H1 (cell line): Measurements from ENCODE around the gene SGK1. TPM values are rescaled to one million over a fixed set of nuclear protein-coding genes. Genes with fewer than 3 reads are reported as not detected.
A peak's percentile ranks its signal among the peaks of the same experiment; 100 is the strongest.

Source experiments
- CTCF ChIA-PET: fragments of 300-600 bp; sonication (Branson Sonifier 250); formaldehyde crosslinking; loops from one replicate; lab custom pipeline; 2021; ENCODE audit not compliant: partially characterized antibody; lab: Charles Lee
- POLR2A ChIA-PET: fragments of 300-600 bp; sonication (Branson Sonifier 250); formaldehyde crosslinking; loops from one replicate; lab custom pipeline; 2021; ENCODE audit warnings: inconsistent platforms; ENCODE audit not compliant: partially characterized antibody; lab: Charles Lee
- DNase-seq, 2 experiments: peaks; one replicate each; pipeline versions ENCODE4 v3.0.0 to v3.0.0-alpha.2; 2010 to 2022; ENCODE audit warnings: low spot score in 2 of 2, low read depth in 1 of 2, mixed read lengths in 1 of 2
- FAIRE-seq: peaks from 2 replicates; lab custom pipeline; 2011; peaks lifted over from hg19 to GRCh38; lab: Jason Lieb, UNC
- H2AFZ ChIP-seq: 2 replicates; pipeline ENCODE4 v1.8.1; 2012; ENCODE audit warnings: low read length, inconsistent platforms
- H2AK5ac ChIP-seq: 2 replicates; pipeline ENCODE4 v1.6.1; 2013; ENCODE audit warnings: low read depth, low read length
- H2BK120ac ChIP-seq: replicated peaks from 2 replicates; pipeline ENCODE3; 2013; ENCODE audit warnings: low read depth, low read length, inconsistent platforms
- H2BK12ac ChIP-seq: 2 replicates; pipeline ENCODE4 v1.6.1; 2013; ENCODE audit warnings: low read depth, low read length
- H2BK15ac ChIP-seq: 2 replicates; pipeline ENCODE4 v1.6.1; 2013; ENCODE audit warnings: low read length
- H2BK20ac ChIP-seq: 2 replicates; pipeline ENCODE4 v1.6.1; 2013; ENCODE audit warnings: low read length
- H2BK5ac ChIP-seq: 2 replicates; pipeline ENCODE4 v1.6.1; 2013; ENCODE audit warnings: low read depth, low read length
- H3K14ac ChIP-seq: 2 replicates; pipeline ENCODE4 v1.6.1; 2013; ENCODE audit warnings: inconsistent platforms; ENCODE audit not compliant: insufficient read length
- H3K18ac ChIP-seq: 2 replicates; pipeline ENCODE4 v1.6.1; 2013; ENCODE audit warnings: low read length; ENCODE audit errors: extremely low read depth
- H3K23ac ChIP-seq: 2 replicates; pipeline ENCODE4 v1.6.1; 2013; ENCODE audit warnings: inconsistent platforms; ENCODE audit not compliant: insufficient read length
- H3K23me2 ChIP-seq: 2 replicates; pipeline ENCODE4 v1.6.1; 2013; ENCODE audit warnings: low read depth, low read length
- H3K27ac ChIP-seq: 2 replicates; pipeline ENCODE4 v1.6.1; 2011; ENCODE audit warnings: low read depth, low read length, inconsistent platforms
- H3K27me3 ChIP-seq, 4 experiments: replicated peaks in 1 of 4; 1 replicate in 1 of 4; 2 replicates in 3 of 4; pipeline versions ENCODE4 v1.6.1 to v1.8.1; 2011 to 2013; ENCODE audit warnings: low read length in 3 of 4, mild to moderate bottlenecking in 3 of 4, inconsistent platforms in 2 of 4, mixed read lengths in 2 of 4, moderate library complexity in 1 of 4; ENCODE audit not compliant: control insufficient read depth in 3 of 4, insufficient read depth in 3 of 4; ENCODE audit errors: extremely low read depth in 1 of 4
- H3K36me3 ChIP-seq, 4 experiments: 2 replicates each; pipeline versions ENCODE4 v1.6.1 to v1.8.1; 2011 to 2013; ENCODE audit warnings: mild to moderate bottlenecking in 4 of 4, low read length in 3 of 4, moderate library complexity in 2 of 4, control low read depth in 1 of 4, inconsistent platforms in 1 of 4; ENCODE audit not compliant: insufficient read depth in 4 of 4, control insufficient read depth in 2 of 4
- H3K4ac ChIP-seq: replicated peaks from 2 replicates; pipeline ENCODE3; 2013; ENCODE audit warnings: low read length, low read depth, mixed read lengths, inconsistent platforms; ENCODE audit not compliant: insufficient read length
- H3K4me1 ChIP-seq, 4 experiments: replicated peaks in 1 of 4; 1 replicate in 1 of 4; 2 replicates in 3 of 4; pipeline versions ENCODE4 v1.6.1 to v1.8.1; 2011 to 2013; ENCODE audit warnings: low read length in 3 of 4, inconsistent platforms in 2 of 4, mixed read lengths in 1 of 4; ENCODE audit not compliant: insufficient read depth in 4 of 4, control insufficient read depth in 3 of 4
- H3K4me2 ChIP-seq, 2 experiments: 2 replicates each; pipeline versions ENCODE4 v1.6.1 to v1.8.1; 2011 to 2013; ENCODE audit warnings: low read depth in 2 of 2, low read length in 2 of 2, control low read depth in 1 of 2, inconsistent platforms in 1 of 2, mild to moderate bottlenecking in 1 of 2; ENCODE audit not compliant: insufficient read depth in 1 of 2
- H3K4me3 ChIP-seq, 4 experiments: fragments of 200-600, 300-600 bp in 1 of 4; sonication (generic), shearing (Covaris generic), sonication (Bioruptor Twin) in 1 of 4; 2 replicates each; pipeline versions ENCODE4 v1.5.1 to v1.8.1; 2011 to 2016; ENCODE audit warnings: low read length in 4 of 4, low read depth in 3 of 4, control low read depth in 2 of 4, inconsistent platforms in 2 of 4, mild to moderate bottlenecking in 2 of 4, mixed read lengths in 1 of 4, moderate library complexity in 1 of 4; ENCODE audit not compliant: insufficient read depth in 2 of 4; ENCODE audit errors: extremely low read depth in 1 of 4
- H3K56ac ChIP-seq: replicated peaks from 2 replicates; pipeline ENCODE3; 2013; ENCODE audit warnings: low read depth, mild to moderate bottlenecking, mixed read lengths, low read length, inconsistent platforms; ENCODE audit not compliant: insufficient read length
- H3K79me1 ChIP-seq: 2 replicates; pipeline ENCODE4 v1.6.1; 2013; ENCODE audit warnings: low read depth, low read length, control low read depth
- H3K79me2 ChIP-seq, 2 experiments: 2 replicates each; pipeline versions ENCODE4 v1.6.1 to v1.8.1; 2012 to 2013; ENCODE audit warnings: low read length in 2 of 2, mild to moderate bottlenecking in 2 of 2, inconsistent platforms in 1 of 2; ENCODE audit not compliant: insufficient read depth in 2 of 2, control insufficient read depth in 1 of 2
- H3K9ac ChIP-seq, 4 experiments: replicated peaks in 1 of 4; 1 replicate in 1 of 4; 2 replicates in 3 of 4; pipeline versions ENCODE4 v1.6.1 to v1.8.1; 2011 to 2013; ENCODE audit warnings: low read depth in 3 of 4, low read length in 3 of 4, control low read depth in 2 of 4, mild to moderate bottlenecking in 2 of 4, moderate library complexity in 2 of 4, inconsistent platforms in 1 of 4; ENCODE audit errors: extremely low read depth in 1 of 4
- H3K9me3 ChIP-seq, 2 experiments: 2 replicates each; pipeline versions ENCODE4 v1.6.1 to v1.8.1; 2012 to 2013; ENCODE audit warnings: mild to moderate bottlenecking in 2 of 2, moderate library complexity in 2 of 2, control low read depth in 1 of 2, inconsistent platforms in 1 of 2, low read depth in 1 of 2, low read length in 1 of 2, mixed read lengths in 1 of 2; ENCODE audit not compliant: insufficient read depth in 2 of 2
- H4K20me1 ChIP-seq, 2 experiments: replicated peaks in 1 of 2; 2 replicates each; pipeline versions ENCODE3 to v1.8.1; 2011 to 2013; ENCODE audit warnings: inconsistent platforms in 2 of 2, low read length in 2 of 2, mild to moderate bottlenecking in 1 of 2; ENCODE audit not compliant: insufficient read depth in 2 of 2, control insufficient read depth in 1 of 2
- H4K5ac ChIP-seq: 2 replicates; pipeline ENCODE4 v1.6.1; 2013; ENCODE audit warnings: low read length, low read depth, mixed read lengths, inconsistent platforms; ENCODE audit not compliant: insufficient read length
- H4K8ac ChIP-seq: 2 replicates; pipeline ENCODE4 v1.8.0; 2013; ENCODE audit warnings: mild to moderate bottlenecking, moderate library complexity, low read length, inconsistent platforms; ENCODE audit not compliant: insufficient read depth; ENCODE audit errors: extremely low read depth
- H4K91ac ChIP-seq: replicated peaks from 2 replicates; pipeline ENCODE3; 2013; ENCODE audit warnings: low read length, mixed read lengths, inconsistent platforms; ENCODE audit not compliant: insufficient read length
- ASH2L ChIP-seq: fragments of 200-600, 300-600 bp; sonication (generic); IDR thresholded peaks from one replicate; pipeline ENCODE4 v1.7.1; 2017; ENCODE audit warnings: low read length
- CHD1 ChIP-seq: IDR thresholded peaks from 2 replicates; pipeline ENCODE4 v1.6.1; 2012; ENCODE audit warnings: low read depth, low read length, improper control_type of control experiment
- KDM1A ChIP-seq: fragments of 200-600, 300-600 bp; sonication (generic); IDR thresholded peaks from 2 replicates; pipeline ENCODE4 v1.7.1; 2016; ENCODE audit warnings: mild to moderate bottlenecking, low read length, borderline replicate concordance
- PHF8 ChIP-seq: fragments of 200-600 bp; sonication (generic); conservative IDR thresholded peaks from 2 replicates; pipeline ENCODE4 v1.7.1; 2012; ENCODE audit warnings: low read depth, mild to moderate bottlenecking, inconsistent platforms, low read length, moderate library complexity
- POLR2A ChIP-seq, 2 experiments: IDR thresholded peaks; 1 replicate in 1 of 2; 2 replicates in 1 of 2; pipeline ENCODE4 v1.6.1; 2011; ENCODE audit warnings: low read depth in 2 of 2, low read length in 2 of 2, mild to moderate bottlenecking in 2 of 2; ENCODE audit errors: control extremely low read depth in 1 of 2
- RBBP5 ChIP-seq: IDR thresholded peaks from 2 replicates; pipeline ENCODE4 v1.7.1; 2012; ENCODE audit warnings: low read depth, mild to moderate bottlenecking, inconsistent platforms, low read length, moderate library complexity, borderline replicate concordance
- SAP30 ChIP-seq: fragments of 300-600 bp; sonication (generic); IDR thresholded peaks from 2 replicates; pipeline ENCODE4 v1.7.1; 2012; ENCODE audit warnings: low read length, moderate library complexity, mild to moderate bottlenecking, inconsistent platforms; ENCODE audit not compliant: insufficient read depth, insufficient replicate concordance
- SIN3A ChIP-seq, 2 experiments: IDR thresholded peaks in 1 of 2; conservative IDR thresholded peaks in 1 of 2; 2 replicates each; pipeline ENCODE4 v1.6.1; 2011 to 2012; ENCODE audit warnings: low read length in 2 of 2, improper control_type of control experiment in 1 of 2, low read depth in 1 of 2, mild to moderate bottlenecking in 1 of 2
- SIX5 ChIP-seq: IDR thresholded peaks from 2 replicates; pipeline ENCODE4 v1.6.1; 2011; ENCODE audit warnings: mild to moderate bottlenecking, low read depth, low read length
- SRF ChIP-seq: IDR thresholded peaks from 2 replicates; pipeline ENCODE4 v1.6.1; 2011; ENCODE audit warnings: mild to moderate bottlenecking, low read depth, low read length, moderate library complexity
- SUZ12 ChIP-seq: fragments of 200-600 bp; sonication (generic); IDR thresholded peaks from 2 replicates; pipeline ENCODE4 v1.6.1; 2012; ENCODE audit warnings: mild to moderate bottlenecking, inconsistent platforms, low read length, moderate library complexity, mixed read lengths
- WGBS, 2 experiments: shearing (Covaris generic) in 1 of 2; methylation state at CpG; one replicate each; pipeline versions ENCODE4 v1.1.6 to v1.1.7; 2013 to 2015; ENCODE audit warnings: low lambda C conversion rate in 2 of 2, mixed read lengths in 2 of 2, inconsistent platforms in 1 of 2, low coverage in 1 of 2, missing lambda C conversion rate in 1 of 2; ENCODE audit not compliant: insufficient replicate concordance in 2 of 2, insufficient coverage in 1 of 2, insufficient read length in 1 of 2; ENCODE audit errors: extremely low coverage in 1 of 2, missing lambda C conversion rate in 1 of 2; 5-methylcytosine and 5-hydroxymethylcytosine counted together
- polyA plus RNA-seq, 7 experiments: library from polyadenylated mRNA; depleted of rRNA in 3 of 7; stranded (reverse) in 5 of 7; unstranded in 2 of 7; fragments of >200 nt in 5 of 7; fragments of 200-250 nt in 2 of 7; gene quantifications; 1 replicate in 5 of 7; 2 replicates in 1 of 7; 4 replicates in 1 of 7; pipeline versions ENCODE4 v1.2.1 to v1.2.3, GENCODE V29; 2011 to 2013; ENCODE audit warnings: missing spikeins in 2 of 7, mixed read lengths in 2 of 7
- total RNA-seq: library from RNA; stranded (reverse); fragmentation: NEBNext Ultra II Directional; extraction: Animal tissue kit (Norgen Biotek cat#: 25700); gene quantifications from 2 replicates; pipeline ENCODE4 v1.2.1, GENCODE V29; 2021
- TF ChIP-seq, protein P1 (sequence below): IDR thresholded peaks from 2 replicates; pipeline ENCODE4 v1.6.1; 2011; ENCODE audit warnings: low read length, improper control_type of control experiment

SGK1 gene
- total and polyA plus RNA-seq, 2 of the 8 experiments (the other 6 are each of a cell fraction or from before 2014, with no cell fraction given) = 14.5 to 18.4 TPM

- no peak overlapping the region for H3K27ac ChIP-seq
- DNase-seq (no peak), FAIRE-seq (no peak)
- POLR2A ChIA-PET = no interaction called here
- CTCF ChIA-PET = interaction anchor here (0.7 to 1.4 kb wide), 2 partner anchors 11 to 147 kb away, joined by 3 to 4 read pairs; no protein-coding TSS in a partner anchor
- peaks cover 0 to 6% (median 3%) of the 10 kb centered on the region in 4 experiments; a peak in 2 of 7 replicates for H3K4me1 ChIP-seq
- H2AK5ac ChIP-seq = 0 out of 2 replicates have a peak overlapping the region, but pooled peaks have one; percentile 60
- WGBS, 2 experiments = 78% methylated on average over 5 of the region's 5 CpGs; no CpG with 5 or more reads in 1 of the 2 experiments
- H2BK20ac ChIP-seq = 0 out of 2 replicates have a peak overlapping the region, but pooled peaks have one; percentile 21
- no peak overlapping the region for H3K56ac ChIP-seq
- H3K4ac ChIP-seq = no peak overlapping the region
- H2BK12ac ChIP-seq = no peak overlapping the region
- H3K36me3 ChIP-seq = no peaks in the 10 kb centered on the region
- no peak overlapping the region for H4K5ac ChIP-seq
- H4K8ac ChIP-seq = no peak overlapping the region
- no peak overlapping the region for H2BK5ac ChIP-seq
- H3K18ac ChIP-seq = no peak overlapping the region
- no peak overlapping the region for H3K4me2 ChIP-seq
- H4K20me1 ChIP-seq = no peaks in the 10 kb centered on the region
- no peak overlapping the region for H3K23ac ChIP-seq
- no peak overlapping the region for H2BK120ac ChIP-seq
- H3K27me3 ChIP-seq = no peaks in the 10 kb centered on the region
- H3K14ac ChIP-seq = no peak overlapping the region
- no peaks in the 10 kb centered on the region for H3K79me1 ChIP-seq
- no peak overlapping the region for H3K4me3 ChIP-seq
- no peak overlapping the region for H4K91ac ChIP-seq
- H2BK15ac ChIP-seq = no peak overlapping the region
- no peak overlapping the region for H2AFZ ChIP-seq
- H3K79me2 ChIP-seq = no peaks in the 10 kb centered on the region
- H3K23me2 ChIP-seq = no peaks in the 10 kb centered on the region; the same call in 1 of the 2 replicates
- H3K9me3 ChIP-seq = no peaks in the 10 kb centered on the region
- no peak overlapping the region for H3K9ac ChIP-seq
- TF ChIP-seq RBBP5 = no peak
- TF ChIP-seq POLR2A (IDR thresholded peaks at IDR 0.05; ENCODE audit: control extremely low read depth in 1 of 2, low read depth in 2 of 2, low read length in 2 of 2) = no peak
- TF ChIP-seq, protein P1, sequence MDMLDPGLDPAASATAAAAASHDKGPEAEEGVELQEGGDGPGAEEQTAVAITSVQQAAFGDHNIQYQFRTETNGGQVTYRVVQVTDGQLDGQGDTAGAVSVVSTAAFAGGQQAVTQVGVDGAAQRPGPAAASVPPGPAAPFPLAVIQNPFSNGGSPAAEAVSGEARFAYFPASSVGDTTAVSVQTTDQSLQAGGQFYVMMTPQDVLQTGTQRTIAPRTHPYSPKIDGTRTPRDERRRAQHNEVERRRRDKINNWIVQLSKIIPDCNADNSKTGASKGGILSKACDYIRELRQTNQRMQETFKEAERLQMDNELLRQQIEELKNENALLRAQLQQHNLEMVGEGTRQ = no peak
- no peak for TF ChIP-seq SIN3A (conservative IDR thresholded peaks at IDR 0.05 in 1 of 2, IDR thresholded peaks at IDR 0.05 in 1 of 2; ENCODE audit: low read depth in 1 of 2, low read length in 2 of 2)
- no peak for TF ChIP-seq CHD1
- no peak for TF ChIP-seq SAP30
- TF ChIP-seq PHF8 = no peak
- no peak for TF ChIP-seq SIX5
- TF ChIP-seq ASH2L = no peak
- no peak for TF ChIP-seq KDM1A
- TF ChIP-seq SRF = no peak
- TF ChIP-seq SUZ12 = no peak
Observed at GRCh38 chr6:134309983-134310605, 7.8 kb downstream of the SGK1 start.
